Stimulated activated CD4-positive, alpha-beta T cell treated with anti-CD3 and anti-CD28 coated beads, Interleukin-1b, Interleukin-23, amount 100 ng/mL, for 24 hours (primary cell): ENCODE data around the gene ITGAE.

ENCODE experiments used
- DNase-seq, 4 experiments: peaks; one replicate each; pipeline ENCODE4 v3.0.0-alpha.2; 2020; ENCODE audit warnings: low read depth in 4 of 4, low spot score in 1 of 4

Gene ITGAE

GRCh38 chr17:3695723-3696411 is 105.1 kb downstream of the ITGAE start, which contains the start of gene P2RX5:
Gene P2RX5 (minus strand): TSS chr17:3696155. CDS start chr17:3696005, 150 bp downstream.
- DNase-seq, result peak in 1 of 4 experiments; percentile 35

- no peak for DNase-seq
These were observed 105.8 kb downstream of the ITGAE start for GRCh38 chr17:3695129-3695722.

DNA sequence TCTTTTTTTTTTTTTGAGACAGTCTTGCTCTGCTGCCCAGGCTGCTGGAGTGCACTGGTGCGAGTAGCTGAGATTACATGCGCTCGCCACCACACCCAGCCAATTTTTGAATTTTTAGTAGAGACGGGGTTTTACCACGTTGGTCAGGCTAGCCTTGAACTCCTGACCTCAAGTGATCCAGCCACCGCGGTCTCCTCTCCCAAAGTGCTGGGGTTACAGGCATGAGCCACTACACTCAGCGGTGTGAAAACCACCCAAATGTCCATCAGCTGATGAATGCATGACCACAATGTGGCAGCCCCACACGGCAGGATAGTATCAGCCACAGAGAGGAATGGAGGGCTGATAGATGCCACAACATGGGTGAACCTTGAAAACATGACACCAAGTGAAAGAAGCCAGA is 107.2 kb downstream of the ITGAE start:
- no peak for DNase-seq

GRCh38 chr17:3693141-3693540 is 107.8 kb downstream of the ITGAE start:
- no peak for DNase-seq

DNA sequence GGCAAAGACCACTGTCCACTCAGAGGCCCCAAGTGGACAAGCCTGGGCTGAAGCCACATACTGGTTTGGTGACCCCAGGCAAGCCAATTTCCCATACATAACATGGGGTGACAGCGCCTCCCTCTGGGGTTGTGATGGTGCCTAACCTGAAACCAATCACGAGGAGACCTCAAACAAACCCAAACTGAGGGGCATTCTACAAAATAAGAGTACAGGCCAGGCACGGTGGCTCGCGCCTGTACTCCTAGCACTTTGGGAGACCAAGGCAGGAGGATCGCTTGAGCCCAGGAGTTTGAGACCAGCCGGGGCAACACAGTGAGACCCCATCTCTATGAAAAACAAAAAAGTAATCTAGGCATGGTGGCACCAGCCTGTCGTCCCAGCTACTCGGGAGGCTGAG is 108.6 kb downstream of the ITGAE start:
- DNase-seq, result no peak

DNA sequence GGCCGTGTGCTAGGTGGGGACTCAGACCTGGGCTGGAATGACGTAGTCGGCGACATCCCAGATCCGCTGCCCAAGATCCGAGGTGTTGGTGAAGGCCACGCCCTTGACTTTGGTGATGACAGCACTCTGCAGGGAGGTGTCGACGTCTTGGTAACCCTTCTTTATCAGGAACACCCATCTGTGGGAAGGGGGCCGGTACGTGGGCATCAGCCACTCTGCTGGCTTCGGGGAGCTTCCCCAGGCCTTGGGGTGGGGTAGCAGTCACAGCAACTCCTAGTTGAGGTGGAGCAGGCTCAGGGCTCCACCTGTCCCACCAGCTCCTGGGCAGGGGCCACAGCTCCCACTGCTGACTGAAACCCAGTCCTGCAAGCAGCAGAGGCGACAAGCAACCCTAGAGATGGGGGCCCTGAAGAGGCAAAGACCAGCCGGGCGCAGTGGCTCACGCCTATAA is 109.3 kb downstream of the ITGAE start:
- no peak for DNase-seq

GRCh38 chr17:3690094-3690715 is 110.8 kb downstream of the ITGAE start:
- no peak for DNase-seq

DNA sequence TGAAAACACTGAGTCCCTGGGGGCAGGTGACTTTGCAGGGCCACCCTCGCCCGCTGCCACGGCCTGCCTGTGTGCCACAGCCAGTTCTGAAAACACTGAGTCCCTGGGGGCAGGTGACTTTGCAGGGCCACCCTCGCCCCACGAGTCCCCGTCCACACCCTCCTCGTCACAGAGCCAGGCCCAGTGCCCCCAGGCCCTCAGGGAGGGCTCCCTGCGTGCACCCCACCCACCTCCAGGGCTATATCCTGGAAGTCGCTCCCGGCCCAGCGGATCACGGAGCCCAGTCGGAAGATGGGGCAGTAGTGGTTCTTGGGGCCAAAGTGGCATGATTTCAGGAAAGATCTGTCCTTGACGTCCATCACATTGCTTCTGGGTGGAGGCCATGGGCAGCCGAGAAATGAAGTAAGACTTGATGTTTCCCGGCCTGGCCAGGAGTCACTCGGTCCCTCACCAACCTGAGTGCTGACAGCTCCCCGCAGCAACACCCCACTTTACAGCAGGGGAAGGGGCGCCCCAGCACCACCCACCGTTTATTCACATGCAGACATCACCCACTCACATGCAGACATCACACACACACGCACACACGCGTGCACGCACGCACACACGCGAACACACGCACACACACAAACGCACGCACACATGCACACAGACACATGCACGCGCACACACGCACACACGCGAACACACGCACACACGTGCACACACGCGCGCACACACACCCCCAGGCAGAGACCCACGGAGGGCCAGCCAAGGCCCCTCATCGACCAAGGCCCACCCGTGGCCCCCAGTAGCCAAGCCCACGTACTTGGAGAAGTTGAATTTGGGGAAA is 111.5 kb downstream of the ITGAE start:
- no peak for DNase-seq

GRCh38 chr17:3688852-3689261 is 112.1 kb downstream of the ITGAE start:
- DNase-seq, result no peak

- DNase-seq, result no peak
These were observed 112.9 kb downstream of the ITGAE start for GRCh38 chr17:3688027-3688553.

DNA sequence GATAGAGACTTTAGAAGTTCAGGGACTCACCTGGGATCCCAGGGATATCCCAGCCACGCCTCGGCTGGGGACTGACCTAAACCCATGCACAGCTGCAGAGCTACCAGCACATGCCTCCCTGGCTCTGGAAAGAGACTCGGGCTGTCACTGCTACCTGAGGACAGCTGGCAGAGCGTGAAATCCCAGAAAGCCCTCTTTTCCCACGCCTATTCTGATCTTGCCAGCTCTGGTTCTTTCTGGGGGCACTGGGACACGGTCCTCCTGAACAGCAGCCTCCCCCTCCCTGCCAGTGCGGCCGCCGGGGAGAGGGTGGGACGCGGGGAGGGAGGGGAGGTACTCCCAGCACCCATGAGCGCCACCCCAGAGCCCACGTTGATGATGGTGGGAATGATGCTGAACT is 115.8 kb downstream of the ITGAE start:
- DNase-seq, result no peak

DNA sequence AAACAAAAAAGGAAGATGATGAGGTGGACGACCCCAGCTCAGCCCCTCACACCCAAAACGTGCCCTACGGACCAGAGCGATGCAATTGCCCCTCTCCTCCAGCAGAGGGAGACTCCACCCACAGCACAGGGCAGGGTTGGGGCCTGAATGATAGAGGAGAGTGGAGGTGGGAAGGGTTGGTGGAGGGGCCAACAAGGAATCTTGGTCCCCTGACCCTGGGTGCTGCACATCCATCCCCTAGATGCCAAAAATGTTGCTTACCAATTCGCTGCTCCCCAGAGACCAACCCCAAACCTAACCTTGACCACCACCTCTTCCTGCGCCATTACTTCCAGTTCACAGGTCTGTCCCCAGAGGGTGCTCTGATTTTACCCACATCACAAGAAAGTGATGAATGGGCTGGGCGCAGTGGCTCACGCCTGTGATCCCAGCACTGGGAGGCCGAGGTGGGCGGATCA is 117.9 kb downstream of the ITGAE start:
- peak; percentile 33 to 43 (median 36) for DNase-seq

DNA sequence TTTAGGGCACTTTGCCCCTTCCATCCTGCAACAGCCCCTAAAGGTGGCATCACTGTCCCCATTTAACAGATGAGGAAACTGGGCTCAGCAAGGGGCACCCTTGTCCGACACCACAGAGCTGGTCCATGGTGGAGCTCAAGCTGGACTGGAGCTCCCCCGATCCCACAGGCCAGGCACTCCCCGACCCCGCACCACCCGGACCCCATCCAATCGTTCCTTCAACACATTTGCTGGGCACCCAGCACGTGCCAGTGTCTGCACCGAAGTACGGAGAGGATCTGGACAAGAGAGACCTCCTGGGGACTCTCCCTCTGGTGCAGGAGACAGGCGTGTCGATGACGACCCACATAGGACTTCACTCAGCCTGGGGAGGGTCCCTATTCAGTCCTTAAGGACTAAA is 119.0 kb downstream of the ITGAE start:
- no peak for DNase-seq

- DNase-seq, result no peak
These were observed 119.4 kb downstream of the ITGAE start for GRCh38 chr17:3681565-3681964.

GRCh38 chr17:3681057-3681456 is 119.9 kb downstream of the ITGAE start:
- no peak for DNase-seq

DNA sequence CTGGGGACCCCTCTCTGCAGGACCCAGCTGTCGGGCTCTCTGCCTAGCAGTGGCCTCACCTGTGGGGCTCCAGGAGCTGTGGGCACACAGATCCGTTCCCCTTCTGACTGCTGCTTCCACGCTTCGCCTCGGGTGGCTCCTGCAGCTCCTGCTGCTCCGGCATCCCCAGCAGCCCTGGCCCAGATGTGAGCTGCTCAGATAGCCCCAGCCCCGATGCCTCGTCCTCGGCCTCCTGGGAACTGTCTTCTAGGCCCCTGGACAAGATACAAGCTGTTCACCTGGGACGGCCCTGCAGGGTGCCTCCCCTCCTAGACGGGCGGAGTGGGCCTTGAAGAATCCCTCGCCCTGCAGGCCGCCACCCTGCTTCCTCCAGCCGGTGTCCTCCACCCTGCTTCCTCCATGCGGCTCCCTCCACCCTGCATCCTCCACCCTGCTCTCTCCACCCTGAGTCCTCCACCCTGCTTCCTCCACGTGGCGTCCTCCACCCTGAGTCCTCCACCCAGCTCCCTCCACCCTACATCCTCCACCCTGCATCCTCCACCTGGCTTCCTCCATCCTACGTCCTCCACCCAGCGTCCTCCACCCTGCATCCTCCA is 121.4 kb downstream of the ITGAE start:
- DNase-seq, result no peak

DNA sequence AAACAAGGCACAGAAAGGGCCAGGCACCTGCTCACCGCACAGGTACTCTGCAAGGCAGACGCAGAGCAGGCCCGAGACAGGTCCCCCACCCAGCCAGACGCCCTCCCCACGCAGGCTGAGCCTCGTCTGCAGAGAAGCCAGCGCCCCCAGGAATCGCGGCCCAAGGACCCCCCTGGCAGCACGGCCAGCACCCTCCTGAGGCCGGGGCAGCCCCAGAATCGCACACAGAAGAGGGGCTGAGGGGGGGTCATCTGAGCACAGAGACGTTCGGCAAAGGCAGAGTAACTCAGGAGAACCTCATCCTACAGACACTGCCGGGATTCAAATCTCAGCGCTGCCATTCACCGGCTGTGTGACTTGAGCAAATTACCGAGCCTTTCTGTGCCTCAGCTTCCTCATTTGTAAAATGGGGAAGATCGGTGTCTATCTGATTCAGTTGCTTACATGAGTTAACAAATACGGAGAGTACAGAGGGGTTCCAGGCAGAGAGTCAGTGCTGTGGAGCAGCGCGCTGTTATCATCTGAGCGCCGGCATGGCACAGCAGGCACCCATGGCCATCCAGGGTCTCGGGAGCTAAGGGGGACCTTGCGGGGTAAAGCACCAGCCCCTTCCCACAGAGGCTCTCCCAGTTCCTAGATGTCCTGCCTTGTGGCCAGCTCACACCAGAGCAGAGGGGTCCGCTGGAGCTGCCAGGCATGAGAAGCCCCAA is 122.0 kb downstream of the ITGAE start:
- no peak for DNase-seq

DNA sequence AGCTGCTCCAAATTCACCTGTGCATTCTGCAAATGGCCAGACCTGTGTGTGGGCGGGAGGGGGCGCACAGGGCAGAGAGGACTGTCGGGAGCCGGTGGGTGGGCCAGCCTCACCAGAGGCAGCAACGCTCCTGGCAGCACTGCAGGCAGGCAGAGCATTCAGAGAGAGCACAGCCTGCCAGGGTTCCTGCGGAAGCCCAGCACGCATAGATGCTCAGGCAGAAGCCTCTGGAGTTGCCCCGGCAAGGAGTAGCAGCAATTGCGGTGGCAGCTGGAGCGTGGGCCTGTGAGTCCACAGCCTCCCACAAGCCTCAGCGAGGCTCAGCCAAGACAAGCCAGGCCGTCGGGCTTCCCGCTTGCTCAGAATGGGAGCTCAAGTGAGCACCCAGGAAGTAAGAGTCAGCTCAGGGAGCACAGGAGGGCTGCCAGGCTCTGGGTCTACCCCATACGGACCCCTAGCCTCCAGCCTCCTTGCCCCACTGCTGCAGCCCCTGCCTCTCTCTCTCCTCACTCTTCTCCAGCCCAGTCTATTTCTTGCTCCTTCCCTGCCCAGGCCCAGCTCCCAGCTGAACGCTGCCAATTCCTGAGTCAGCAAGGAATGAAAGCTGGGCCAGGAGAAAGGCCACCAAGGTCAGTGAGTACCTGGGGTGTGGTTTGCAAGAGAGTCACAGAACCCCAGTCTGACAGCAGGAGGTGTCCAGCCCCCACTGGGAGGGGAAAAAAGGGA is 122.7 kb downstream of the ITGAE start:
- no peak for DNase-seq

GRCh38 chr17:3675886-3676285 is 125.1 kb downstream of the ITGAE start:
- no peak for DNase-seq
